Stimulated activated CD4-positive, alpha-beta T cell treated with anti-CD3 and anti-CD28 coated beads, TNF-alpha, amount 100 ng/mL, for 1 hour (primary cell): ENCODE results near the gene LUM.

Source experiments
- DNase-seq, 3 donors: peaks; one replicate each; pipeline ENCODE4 v3.0.0-alpha.2; 2020; ENCODE audit warnings: low read depth in 3 of 3, low spot score in 1 of 3

The LUM gene

DNA sequence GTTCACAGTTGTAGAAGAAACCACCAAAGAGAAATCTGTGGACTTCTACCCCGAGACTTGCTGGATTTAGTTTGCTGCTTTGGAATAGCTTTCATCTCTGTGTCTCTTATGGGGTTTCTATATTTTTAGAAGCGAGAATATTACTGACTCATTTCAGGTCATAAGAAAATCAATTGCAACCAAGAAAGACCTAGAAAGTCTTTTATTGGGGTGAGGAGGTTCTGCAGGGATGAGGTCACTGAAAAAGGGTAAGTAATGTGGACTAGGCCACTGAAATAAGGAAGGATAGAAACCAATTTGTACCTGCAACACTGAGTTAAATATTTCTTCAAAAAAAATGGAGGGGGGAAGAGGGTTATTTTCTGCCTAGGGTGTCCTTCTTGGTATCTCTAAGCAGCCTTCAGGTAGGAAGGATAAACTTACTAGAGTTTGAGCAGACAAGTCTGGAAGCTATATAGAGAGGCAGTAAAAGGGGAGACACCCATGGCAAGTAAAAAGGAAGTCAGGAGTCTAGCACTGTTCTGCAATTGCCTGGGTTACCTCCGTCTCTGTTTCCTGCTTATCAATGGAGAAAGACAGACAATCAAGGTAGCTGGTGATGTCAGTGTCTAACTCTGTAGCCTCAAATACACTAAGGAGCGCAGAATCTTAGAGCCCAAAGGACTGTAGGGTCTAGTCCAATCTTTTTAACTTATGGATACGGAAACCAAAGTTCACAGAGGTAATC lies 33.9 kb downstream of the LUM start:
- no peak for DNase-seq

- DNase-seq: no peak
Measured at GRCh38 chr12:91074851-91075250, 36.4 kb downstream of the LUM start.

DNA sequence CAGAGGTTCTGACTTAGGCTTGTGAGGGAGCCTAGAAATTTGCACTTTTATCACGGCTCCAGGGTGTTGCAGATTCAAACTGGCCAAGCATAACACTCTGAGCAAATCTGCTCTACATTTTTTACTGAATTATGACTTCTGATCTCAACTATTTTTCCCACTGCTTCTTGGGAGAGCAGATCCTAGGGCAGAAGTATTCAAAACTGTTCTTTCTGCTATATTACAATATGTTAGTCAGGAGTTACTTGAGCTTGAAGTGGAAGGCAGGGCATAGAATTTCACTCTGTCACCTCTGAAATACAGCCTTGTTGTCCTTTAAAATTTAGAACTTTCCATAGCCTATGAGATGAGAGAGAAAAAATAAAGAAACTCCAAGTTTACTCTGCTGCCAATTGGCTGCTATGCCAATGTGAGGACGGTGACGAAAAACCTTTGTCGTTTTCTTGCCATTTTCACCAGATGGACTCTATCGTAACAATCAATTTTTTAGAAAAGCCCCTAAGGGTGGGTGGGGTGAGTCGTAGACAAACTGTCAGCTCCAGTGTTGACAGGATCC lies 37.1 kb downstream of the LUM start:
- DNase-seq: no peak

- DNase-seq: no peak
Measured at GRCh38 chr12:91073426-91073825, 37.9 kb downstream of the LUM start.

- no peak for DNase-seq
Measured at GRCh38 chr12:91072931-91073330, 38.4 kb downstream of the LUM start.

DNA sequence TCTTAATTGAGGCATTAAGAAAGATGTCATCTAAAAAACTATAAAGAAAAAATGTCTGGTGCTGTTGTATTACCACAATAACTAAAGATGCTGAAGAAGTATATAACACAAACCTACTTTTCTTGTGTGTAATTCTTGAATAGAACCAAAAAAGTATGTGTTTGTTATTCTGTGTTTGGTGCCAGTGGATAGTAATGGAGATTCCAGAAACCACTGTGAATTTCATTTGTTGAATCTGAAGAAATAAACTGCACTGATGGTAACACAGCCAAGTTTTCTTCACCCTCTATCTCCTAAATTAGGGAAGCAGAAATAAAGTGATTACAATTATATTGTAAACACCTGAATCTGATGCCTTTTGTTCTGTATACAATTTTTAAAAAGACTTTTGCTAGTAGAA lies 40.4 kb downstream of the LUM start:
- DNase-seq: no peak

- DNase-seq: no peak
Measured at GRCh38 chr12:91065396-91065795, 45.9 kb downstream of the LUM start.

DNA sequence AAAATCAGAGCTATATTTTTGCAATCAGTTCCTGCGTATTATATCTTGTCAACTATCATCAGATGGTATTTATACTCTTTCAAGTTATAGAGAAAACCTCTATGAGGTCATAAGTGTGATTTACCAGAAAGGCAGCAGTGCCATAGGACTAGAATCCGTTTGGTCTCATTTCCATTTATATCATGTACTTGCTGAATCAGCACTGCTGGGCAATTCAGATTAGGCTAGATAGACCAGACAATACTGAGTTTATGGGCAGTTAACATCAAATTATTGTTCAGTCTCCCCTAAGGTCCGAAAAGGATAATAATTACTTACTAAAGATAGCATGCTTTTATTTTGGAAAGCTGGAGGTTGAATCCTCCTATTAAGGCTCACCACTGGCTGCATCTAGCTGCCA lies 46.7 kb downstream of the LUM start:
- DNase-seq: no peak

GRCh38 chr12:91061091-91061490 lies 50.2 kb downstream of the LUM start:
- DNase-seq: no peak

- no peak for DNase-seq
Measured at GRCh38 chr12:91059211-91059610, 52.1 kb downstream of the LUM start.

GRCh38 chr12:91058786-91059185 lies 52.5 kb downstream of the LUM start:
- no peak for DNase-seq

DNA sequence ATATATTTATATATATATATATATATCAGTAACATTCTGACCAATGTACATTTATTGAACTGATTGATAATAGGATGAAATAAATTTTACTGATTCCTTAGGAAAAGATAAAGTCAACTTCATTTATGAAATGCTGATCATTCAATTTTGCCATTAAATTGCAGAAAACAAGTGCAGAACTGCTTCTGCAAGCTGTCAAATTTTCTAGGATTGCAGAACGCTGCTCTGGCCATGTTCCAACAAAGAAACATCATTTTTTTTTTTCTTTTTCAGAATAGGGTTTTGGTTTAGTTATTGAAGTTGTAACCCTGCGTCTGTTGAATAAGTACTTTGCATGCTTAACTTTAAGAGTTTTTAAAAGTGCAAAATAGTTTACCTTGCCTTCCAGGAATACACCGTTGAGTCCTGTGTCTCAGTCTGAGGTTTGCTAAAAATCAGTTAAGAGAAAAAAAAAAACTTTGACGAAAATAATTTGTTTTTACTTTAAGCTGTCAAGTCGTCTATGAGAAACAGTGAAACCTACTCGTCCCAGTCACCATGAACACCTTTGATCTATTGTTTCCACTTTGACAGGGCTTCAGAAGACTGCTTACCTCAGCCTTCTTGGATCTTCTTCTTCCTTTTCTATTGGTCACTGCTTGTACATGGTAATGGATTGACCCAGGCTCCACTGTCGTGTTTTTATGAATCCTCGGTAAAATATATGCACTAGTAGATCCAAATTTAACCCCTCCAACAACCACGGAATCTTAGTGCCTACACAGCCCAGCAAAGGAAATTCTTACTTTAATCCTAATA lies 53.7 kb downstream of the LUM start, which contains the start of gene KERA:
TSS of gene KERA (minus strand) at position 657 of the 798 bp plus-strand sequence. CDS start 1,743 bp downstream, outside the sequence.
- DNase-seq: no peak

DNA sequence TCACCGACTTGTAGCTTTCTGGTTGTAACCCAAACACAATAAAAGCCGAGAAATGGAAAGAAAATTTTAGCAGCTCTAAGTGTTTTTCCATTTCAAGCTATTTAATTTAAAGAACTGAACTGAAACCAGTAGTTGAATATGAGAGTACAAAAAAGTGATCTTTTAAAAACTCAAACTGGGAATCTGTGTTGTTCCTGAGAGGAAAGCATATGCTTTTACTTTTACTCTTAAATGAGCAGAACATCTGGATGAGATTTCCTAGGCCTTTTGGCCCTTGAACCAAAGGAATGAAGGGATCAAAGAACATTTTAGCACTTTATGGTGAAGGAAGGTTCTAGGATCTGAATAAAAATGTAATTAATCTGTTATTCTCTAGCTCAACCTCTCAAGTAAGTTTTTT lies 54.8 kb downstream of the LUM start:
- DNase-seq: no peak

DNA sequence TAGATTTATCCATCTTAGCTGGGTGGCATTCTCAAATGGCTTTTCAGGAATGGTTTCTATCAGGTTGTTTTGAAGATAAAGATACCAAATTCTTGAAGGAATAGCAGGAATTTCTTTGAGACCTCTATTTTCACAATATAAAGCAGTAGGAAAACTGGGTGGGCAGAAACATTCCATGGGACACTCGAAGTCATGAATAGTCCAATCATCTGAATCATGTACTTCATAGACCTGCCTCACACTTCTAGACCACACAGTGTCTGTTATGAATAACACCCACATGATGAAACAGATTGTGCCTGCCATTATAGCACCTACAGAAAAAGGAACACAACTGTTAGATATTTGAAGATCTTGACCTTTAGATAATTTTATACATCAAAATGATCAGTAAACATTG lies 55.3 kb downstream of the LUM start:
- no peak for DNase-seq

DNA sequence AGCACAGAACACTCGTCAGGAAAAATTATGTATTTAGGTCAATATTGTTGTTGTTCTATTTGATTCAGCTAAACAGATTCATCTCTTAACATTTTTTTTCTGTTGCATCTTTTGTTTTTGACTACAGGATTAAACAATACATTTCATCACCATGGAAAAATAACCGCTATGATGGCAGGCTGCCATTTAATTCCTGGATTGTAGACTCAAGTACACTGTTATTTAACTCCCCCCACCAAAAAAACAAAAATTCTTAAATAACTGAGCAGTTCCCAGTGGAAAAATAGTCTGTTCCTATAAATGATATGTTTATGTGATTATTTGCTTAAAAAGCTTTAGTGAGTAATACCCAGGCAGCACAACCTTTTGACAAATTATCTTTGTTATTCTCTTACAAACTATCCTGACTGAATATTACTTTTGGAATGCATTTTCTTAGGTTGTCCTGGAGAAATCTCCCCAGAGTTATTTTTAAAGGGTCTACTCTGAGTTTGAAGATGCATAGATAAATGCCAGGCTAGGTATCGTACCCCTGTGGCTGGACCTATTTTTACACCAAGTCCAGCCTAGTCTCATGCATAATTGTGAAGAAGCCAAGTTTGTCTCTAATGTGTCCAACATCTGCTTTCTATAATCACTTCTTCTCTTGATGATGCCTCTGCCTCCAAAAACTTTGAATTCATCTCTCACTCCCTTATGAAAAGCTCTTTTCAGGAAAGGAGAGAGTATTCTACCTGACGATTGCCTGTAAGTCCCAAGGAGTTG lies 57.2 kb downstream of the LUM start:
- DNase-seq: no peak
